ENCODE results near the gene PIK3C2G.

PIK3C2G gene

GRCh38 chr12:18462442-18462841, 201.1 kb downstream of the PIK3C2G start:
- H3K4me3 ChIP-seq (replicated peaks; ENCODE audit: insufficient read depth, low read length), result no peak overlapping the region
- DNase-seq (ENCODE audit: low read depth in 1 of 2, low spot score in 1 of 2), result no peak

GRCh38 chr12:18467620-18468245, 206.4 kb downstream of the PIK3C2G start:
- no peak overlapping the region for H3K4me3 ChIP-seq (replicated peaks; ENCODE audit: insufficient read depth, low read length)
- DNase-seq (ENCODE audit: low read depth in 1 of 2, low spot score in 1 of 2), result no peak
- TF ChIP-seq SPI1 (IDR thresholded peaks at IDR 0.05; ENCODE audit: borderline replicate concordance, low read depth) (no peak), CTCF (IDR thresholded peaks at IDR 0.05; ENCODE audit: insufficient read depth, low read length) (no peak), GABPA (IDR thresholded peaks at IDR 0.05; ENCODE audit: low read depth) (no peak), POLR2AphosphoS5 (IDR thresholded peaks at IDR 0.05; ENCODE audit: low read depth) (no peak), REST (IDR thresholded peaks at IDR 0.05; ENCODE audit: insufficient replicate concordance, low read depth) (no peak)
- no peaks in the 10 kb centered on the region for H3K27me3 ChIP-seq (ENCODE audit: insufficient read depth, poor library complexity, severe bottlenecking)
- no peak overlapping the region for H3K27ac ChIP-seq (replicated peaks)

More at GRCh38 chr12:18462442-18462841, 201.1 kb downstream of the PIK3C2G start:
- no peak for TF ChIP-seq GABPA (IDR thresholded peaks at IDR 0.05; ENCODE audit: low read depth)
- H3K27me3 ChIP-seq (ENCODE audit: insufficient read depth, poor library complexity, severe bottlenecking), result no peaks in the 10 kb centered on the region
- H3K27ac ChIP-seq (replicated peaks), result no peak overlapping the region

- Histone ChIP-seq H3K27ac (replicated peaks) (no peak overlapping the region), H3K27me3 (ENCODE audit: insufficient read depth, poor library complexity, severe bottlenecking) (no peaks in the 10 kb centered on the region), H3K4me3 (replicated peaks; ENCODE audit: insufficient read depth, low read length) (no peak overlapping the region)
- TF ChIP-seq CTCF (IDR thresholded peaks at IDR 0.05; ENCODE audit: insufficient read depth, low read length), result no peak
- no peak for TF ChIP-seq POLR2AphosphoS5 (IDR thresholded peaks at IDR 0.05; ENCODE audit: low read depth)
- TF ChIP-seq SPI1 (IDR thresholded peaks at IDR 0.05; ENCODE audit: borderline replicate concordance, low read depth), result no peak
- TF ChIP-seq GABPA (IDR thresholded peaks at IDR 0.05; ENCODE audit: low read depth), result no peak
- TF ChIP-seq REST (IDR thresholded peaks at IDR 0.05; ENCODE audit: insufficient replicate concordance, low read depth), result no peak
- DNase-seq (ENCODE audit: low read depth in 1 of 2, low spot score in 1 of 2), result no peak
These were observed 207.1 kb downstream of the PIK3C2G start for GRCh38 chr12:18468246-18469075.

GRCh38 chr12:18470251-18470650, 208.9 kb downstream of the PIK3C2G start:
- no peak for DNase-seq (ENCODE audit: low read depth in 1 of 2, low spot score in 1 of 2)
- Histone ChIP-seq H3K27me3 (ENCODE audit: insufficient read depth, poor library complexity, severe bottlenecking) (no peaks in the 10 kb centered on the region), H3K27ac (replicated peaks) (no peak overlapping the region), H3K4me3 (replicated peaks; ENCODE audit: insufficient read depth, low read length) (no peak overlapping the region)
- no peak for TF ChIP-seq REST (IDR thresholded peaks at IDR 0.05; ENCODE audit: insufficient replicate concordance, low read depth)
- TF ChIP-seq SPI1 (IDR thresholded peaks at IDR 0.05; ENCODE audit: borderline replicate concordance, low read depth), result no peak
- TF ChIP-seq CTCF (IDR thresholded peaks at IDR 0.05; ENCODE audit: insufficient read depth, low read length), result no peak
- no peak for TF ChIP-seq GABPA (IDR thresholded peaks at IDR 0.05; ENCODE audit: low read depth)
- no peak for TF ChIP-seq POLR2AphosphoS5 (IDR thresholded peaks at IDR 0.05; ENCODE audit: low read depth)

All from HL-60 (cell line).